Endothelial cell of umbilical vein (primary cell): ENCODE data around the gene CISD3. TPM values are rescaled to one million over a fixed set of nuclear protein-coding genes. Genes with fewer than 3 reads are reported as not detected.

Source experiments
- BruUV-seq: library from RNA; stranded (reverse); fragments of 400-500 nt; replicated peaks from 2 replicates; lab custom pipeline; 2021; lab: Mats Ljungman, UMichigan
- CTCF ChIA-PET: fragments of 300-600, 350-600 bp; sonication (Branson Sonifier 250); formaldehyde crosslinking; loops from one replicate; lab custom pipeline; 2021; ENCODE audit warnings: antibody characterized with exemption, inconsistent platforms; lab: Charles Lee
- POLR2A ChIA-PET: fragments of 300-600, 350-600 bp; sonication (Branson Sonifier 250); formaldehyde crosslinking; loops from one replicate; lab custom pipeline; 2021; ENCODE audit warnings: antibody characterized with exemption, inconsistent platforms; lab: Charles Lee
- DNase-seq: peaks from one replicate; pipeline ENCODE4 v3.0.0-alpha.2; 2011; ENCODE audit warnings: low read depth, low spot score
- FAIRE-seq: peaks from 2 replicates; lab custom pipeline; 2011; peaks lifted over from hg19 to GRCh38; lab: Jason Lieb, UNC
- H2AFZ ChIP-seq: 2 replicates; pipeline ENCODE4 v1.6.0; 2012; ENCODE audit warnings: low read depth, low read length, control low read depth, inconsistent platforms
- H3K27ac ChIP-seq: 2 replicates; pipeline ENCODE4 v1.5.1; 2011; ENCODE audit warnings: low read depth, mild to moderate bottlenecking, control low read depth, low read length, moderate library complexity; ENCODE audit not compliant: insufficient read depth
- H3K27me3 ChIP-seq, 2 experiments: 2 replicates each; pipeline versions ENCODE4 v1.6.0 to v1.6.1; 2011; ENCODE audit warnings: low read length in 2 of 2, mixed read lengths in 1 of 2; ENCODE audit not compliant: control insufficient read depth in 2 of 2, insufficient read depth in 2 of 2
- H3K36me3 ChIP-seq, 2 experiments: 2 replicates in 1 of 2; 3 replicates in 1 of 2; pipeline ENCODE4 v1.5.1; 2011; ENCODE audit warnings: low read length in 2 of 2, mild to moderate bottlenecking in 1 of 2, moderate library complexity in 1 of 2; ENCODE audit not compliant: control insufficient read depth in 2 of 2, insufficient read depth in 2 of 2; ENCODE audit errors: extremely low read depth in 1 of 2
- H3K4me1 ChIP-seq: 3 replicates; pipeline ENCODE4 v1.5.1; 2011; ENCODE audit warnings: mild to moderate bottlenecking, low read length; ENCODE audit not compliant: control insufficient read depth, insufficient read depth; ENCODE audit errors: extremely low read depth
- H3K4me2 ChIP-seq: 2 replicates; pipeline ENCODE4 v1.6.1; 2011; ENCODE audit warnings: low read length, control low read depth, mixed read lengths; ENCODE audit not compliant: insufficient read depth
- H3K4me3 ChIP-seq, 3 experiments: fragments of 200-600 bp in 1 of 3; sonication (generic), shearing (Covaris generic) in 1 of 3; replicated peaks in 1 of 3; 2 replicates each; pipeline ENCODE4 v1.5.1; 2011 to 2016; ENCODE audit warnings: control low read depth in 3 of 3, low read length in 3 of 3, mild to moderate bottlenecking in 2 of 3, inconsistent platforms in 1 of 3, low read depth in 1 of 3, moderate library complexity in 1 of 3; ENCODE audit not compliant: insufficient read depth in 1 of 3
- H3K79me2 ChIP-seq: 2 replicates; pipeline ENCODE4 v1.6.0; 2012; ENCODE audit warnings: low read length, inconsistent platforms; ENCODE audit not compliant: control insufficient read depth, insufficient read depth
- H3K9ac ChIP-seq: replicated peaks from 2 replicates; pipeline ENCODE3; 2011; ENCODE audit warnings: low read length, control low read depth; ENCODE audit not compliant: insufficient read depth; ENCODE audit errors: extremely low read depth
- H3K9me1 ChIP-seq: replicated peaks from 3 replicates; pipeline ENCODE4 v1.6.0; 2011; ENCODE audit warnings: mild to moderate bottlenecking, low read length; ENCODE audit not compliant: control insufficient read depth, insufficient read depth; ENCODE audit errors: extremely low read depth
- H3K9me3 ChIP-seq: replicated peaks from 2 replicates; pipeline ENCODE4 v1.5.1; 2012; ENCODE audit warnings: low read length, inconsistent platforms; ENCODE audit not compliant: control insufficient read depth, insufficient read depth
- H4K20me1 ChIP-seq: replicated peaks from 2 replicates; pipeline ENCODE3; 2011; ENCODE audit warnings: mild to moderate bottlenecking, low read length; ENCODE audit not compliant: control insufficient read depth, insufficient read depth; ENCODE audit errors: extremely low read depth
- EZH2 ChIP-seq: IDR thresholded peaks from 2 replicates; pipeline ENCODE4 v1.6.1; 2012; ENCODE audit warnings: borderline replicate concordance, low read depth, mild to moderate bottlenecking, moderate library complexity, low read length, inconsistent platforms; ENCODE audit not compliant: severe bottlenecking
- FOS ChIP-seq: IDR thresholded peaks from 2 replicates; pipeline ENCODE4 v1.6.1; 2011; ENCODE audit warnings: mild to moderate bottlenecking, low read length, moderate library complexity, borderline replicate concordance; ENCODE audit not compliant: insufficient read depth
- GATA2 ChIP-seq: IDR thresholded peaks from 2 replicates; pipeline ENCODE4 v1.7.0; 2011; ENCODE audit warnings: low read depth, mild to moderate bottlenecking, moderate library complexity, mixed read lengths, low read length; ENCODE audit not compliant: insufficient read length, insufficient read depth
- JUN ChIP-seq: IDR thresholded peaks from 2 replicates; pipeline ENCODE4 v1.6.1; 2011; ENCODE audit warnings: borderline replicate concordance, low read depth; ENCODE audit not compliant: insufficient read length, insufficient read depth
- MAX ChIP-seq: IDR thresholded peaks from 2 replicates; pipeline ENCODE4 v1.6.1; 2011; ENCODE audit not compliant: insufficient read depth, insufficient read length
- MYC ChIP-seq: IDR thresholded peaks from one replicate; pipeline ENCODE4 v1.6.1; 2011; ENCODE audit warnings: mild to moderate bottlenecking, low read depth, low read length
- POLR2A ChIP-seq: IDR thresholded peaks from 2 replicates; pipeline ENCODE4 v1.6.1; 2012; ENCODE audit warnings: low read depth, mild to moderate bottlenecking, control low read depth, low read length
- POLR2AphosphoS5 ChIP-seq: IDR thresholded peaks from 2 replicates; pipeline ENCODE4 v1.6.1; 2012; ENCODE audit warnings: low read depth, mild to moderate bottlenecking, control low read depth, low read length, moderate library complexity; ENCODE audit not compliant: insufficient read depth
- dilution Hi-C: fragments of 300-500 bp; cut with MboI; formaldehyde crosslinking; loops from one replicate; pipeline ENCODE4 v1.15.0; 2019; ENCODE audit warnings: low sequenced_read_pairs; ENCODE audit not compliant: extremely low pct_ligation_motif_present
- intact Hi-C: fragments of 100-400 bp; cut with micrococcal nuclease; formaldehyde crosslinking; loops from one replicate; pipeline ENCODE4 v1.10.0; 2022
- polyA plus RNA-seq, 4 experiments: library from polyadenylated mRNA; depleted of rRNA in 3 of 4; stranded (reverse) in 3 of 4; unstranded in 1 of 4; fragments of >200 nt; gene quantifications; 2 replicates each; pipeline versions ENCODE4 v1.2.1 to v1.2.3, GENCODE V29; 2011 to 2012; ENCODE audit warnings: missing spikeins in 1 of 4
- total RNA-seq: library from RNA; stranded (reverse); gene quantifications from 2 replicates; pipeline ENCODE4 v1.2.3, GENCODE V29; 2021
- TF ChIP-seq, protein P1 (sequence below), 2 donors: IDR thresholded peaks; 1 replicate in 1 of 2; 2 replicates in 1 of 2; pipeline ENCODE4 v1.5.1; 2011; ENCODE audit warnings: low read length in 2 of 2, mild to moderate bottlenecking in 2 of 2, moderate library complexity in 2 of 2, control low read depth in 1 of 2, inconsistent platforms in 1 of 2, low read depth in 1 of 2; ENCODE audit not compliant: insufficient read depth in 1 of 2; ENCODE audit errors: extremely low read depth in 1 of 2

CISD3 gene
- total and polyA plus RNA-seq, 2 donors (not counting 3 experiments of a cell fraction or from before 2014, with no cell fraction given): 8.7 to 23.7 TPM

DNA sequence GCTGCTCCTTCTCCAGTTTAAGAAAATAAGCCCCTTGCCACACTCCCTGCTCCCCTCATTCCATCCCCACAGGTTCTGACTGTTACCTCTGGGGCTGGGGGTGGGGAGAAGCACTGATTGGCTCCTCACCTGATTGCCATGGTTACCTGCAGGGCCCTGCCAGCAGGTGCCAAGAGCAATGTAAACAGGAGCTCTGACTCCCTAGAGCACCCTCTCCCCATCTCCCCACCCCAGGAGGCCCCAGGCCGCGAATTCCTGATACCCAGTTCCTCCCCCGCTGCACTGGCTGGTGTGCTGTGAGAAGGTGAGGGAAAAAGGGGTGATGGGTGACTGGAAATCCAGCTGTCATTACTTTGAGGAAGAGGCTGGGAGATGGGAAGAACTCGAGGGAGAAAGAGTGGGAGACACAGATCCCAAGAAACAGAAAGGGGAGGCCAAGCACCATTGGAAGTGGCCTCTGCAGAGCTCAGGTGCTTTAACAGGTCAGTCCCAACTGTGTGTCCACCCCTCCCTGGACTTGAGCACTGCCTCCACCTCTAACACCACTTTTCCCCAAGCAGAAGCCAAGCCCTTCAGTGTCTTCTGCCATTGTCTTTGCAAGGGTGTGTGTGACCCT is 13.5 kb downstream of the CISD3 start:
- Histone ChIP-seq H3K4me1 (peaks cover 29% of the 10 kb centered on the region), H2AFZ (no peak overlapping the region), H3K4me3 (no peak overlapping the region), H4K20me1 (peaks cover 2% of the 10 kb centered on the region), H3K27me3 (no peaks in the 10 kb centered on the region), H3K9ac (no peak overlapping the region), H3K9me1 (no peaks in the 10 kb centered on the region), H3K36me3 (peaks cover 0 to 14% of the 10 kb centered on the region in 2 experiments), H3K9me3 (no peaks in the 10 kb centered on the region), H3K4me2 (no peak overlapping the region), H3K79me2 (peaks cover 88% of the 10 kb centered on the region), H3K27ac (no peak overlapping the region)
- no peak for DNase-seq
- intact Hi-C loops: no loop called here
- no peak for TF ChIP-seq FOS
- TF ChIP-seq MYC: no peak
- no peak for TF ChIP-seq MAX
- TF ChIP-seq POLR2A: no peak
- TF ChIP-seq, protein P1, sequence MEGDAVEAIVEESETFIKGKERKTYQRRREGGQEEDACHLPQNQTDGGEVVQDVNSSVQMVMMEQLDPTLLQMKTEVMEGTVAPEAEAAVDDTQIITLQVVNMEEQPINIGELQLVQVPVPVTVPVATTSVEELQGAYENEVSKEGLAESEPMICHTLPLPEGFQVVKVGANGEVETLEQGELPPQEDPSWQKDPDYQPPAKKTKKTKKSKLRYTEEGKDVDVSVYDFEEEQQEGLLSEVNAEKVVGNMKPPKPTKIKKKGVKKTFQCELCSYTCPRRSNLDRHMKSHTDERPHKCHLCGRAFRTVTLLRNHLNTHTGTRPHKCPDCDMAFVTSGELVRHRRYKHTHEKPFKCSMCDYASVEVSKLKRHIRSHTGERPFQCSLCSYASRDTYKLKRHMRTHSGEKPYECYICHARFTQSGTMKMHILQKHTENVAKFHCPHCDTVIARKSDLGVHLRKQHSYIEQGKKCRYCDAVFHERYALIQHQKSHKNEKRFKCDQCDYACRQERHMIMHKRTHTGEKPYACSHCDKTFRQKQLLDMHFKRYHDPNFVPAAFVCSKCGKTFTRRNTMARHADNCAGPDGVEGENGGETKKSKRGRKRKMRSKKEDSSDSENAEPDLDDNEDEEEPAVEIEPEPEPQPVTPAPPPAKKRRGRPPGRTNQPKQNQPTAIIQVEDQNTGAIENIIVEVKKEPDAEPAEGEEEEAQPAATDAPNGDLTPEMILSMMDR (IDR thresholded peaks at IDR 0.05; ENCODE audit: extremely low read depth in 1 of 2, insufficient read depth in 1 of 2, low read depth in 1 of 2, low read length in 2 of 2): no peak
- no peak for TF ChIP-seq EZH2
- TF ChIP-seq GATA2: no peak
- TF ChIP-seq JUN: no peak
- no peak for TF ChIP-seq POLR2AphosphoS5
- ChIA-PET CTCF (interaction anchor here (3.8 kb wide), 1 partner anchor 8 kb away, joined by 24 read pairs; no protein-coding TSS in a partner anchor), POLR2A (no interaction called here)
- no TSS peak for BruUV-seq
- FAIRE-seq: no peak
- dilution Hi-C loops: no loop called here
